Stimulated activated CD8-positive, alpha-beta memory T cell treated with anti-CD3 and anti-CD28 coated beads, Interleukin-7, amount 100 ng/mL, for 24 hours (primary cell): ENCODE measurements around the gene GJC2.
A peak's percentile ranks its signal among the peaks of the same experiment; 100 is the strongest.
"Not testable (repeated sequence)": the region's sequence is repeated elsewhere in the genome, so short reads cannot be mapped to it uniquely, and the experiment has no call there.

Experiments used
- DNase-seq: peaks from one replicate; pipeline ENCODE4 v3.0.0-alpha.2; 2020; ENCODE audit warnings: low read depth

GJC2 gene

GRCh38 chr1:228149406-228150119 lies at the start of gene GJC2:
Gene GJC2, plus strand, starts transcription at chr1:228149930. Its CDS starts 7,829 bp downstream, at chr1:228157759.
- DNase-seq = no peak

- DNase-seq = no peak
These were observed 48.7 kb upstream of the GJC2 start for GRCh38 chr1:228100822-228101613.

GRCh38 chr1:228101614-228101993 lies 48.1 kb upstream of the GJC2 start:
- DNase-seq = no peak

- no peak for DNase-seq
These were observed 47.5 kb upstream of the GJC2 start for GRCh38 chr1:228101994-228102790.

- DNase-seq = peak; percentile 93
These were observed 46.7 kb upstream of the GJC2 start, which contains the start of gene C1orf35 for GRCh38 chr1:228102791-228103620. Gene C1orf35, minus strand, starts transcription at chr1:228103325. Its CDS starts 98 bp downstream, at chr1:228103227.

GRCh38 chr1:228104526-228105269 lies 45.0 kb upstream of the GJC2 start:
- DNase-seq = no peak

GRCh38 chr1:228105270-228105995 lies 44.3 kb upstream of the GJC2 start:
- DNase-seq = no peak

- DNase-seq = no peak
These were observed 43.5 kb upstream of the GJC2 start for GRCh38 chr1:228105996-228106799.

- DNase-seq = no peak
These were observed 43.0 kb upstream of the GJC2 start for GRCh38 chr1:228106800-228107054.

GRCh38 chr1:228107636-228108035 lies 42.1 kb upstream of the GJC2 start:
- DNase-seq = no peak

GRCh38 chr1:228108055-228108690 lies 41.6 kb upstream of the GJC2 start:
- no peak for DNase-seq

GRCh38 chr1:228108742-228109072 lies 41.0 kb upstream of the GJC2 start:
- DNase-seq = no peak

GRCh38 chr1:228109073-228109961 lies 40.4 kb upstream of the GJC2 start, which contains the start of gene MRPL55:
Gene MRPL55, minus strand, starts transcription at chr1:228109299. Its CDS starts 1,039 bp downstream, at chr1:228108260.
- peak; percentile 98 for DNase-seq

GRCh38 chr1:228109962-228110488 lies 39.7 kb upstream of the GJC2 start:
- DNase-seq = no peak

GRCh38 chr1:228110556-228110955 lies 39.2 kb upstream of the GJC2 start:
- DNase-seq = no peak

- DNase-seq = not testable (repeated sequence)
These were observed 38.4 kb upstream of the GJC2 start for GRCh38 chr1:228111315-228111714.

GRCh38 chr1:228112167-228112566 lies 37.6 kb upstream of the GJC2 start:
- no peak for DNase-seq

- DNase-seq = no peak
These were observed 37.1 kb upstream of the GJC2 start for GRCh38 chr1:228112617-228113016.
